K562 (cell line): ENCODE data around the gene NR1D1. TPM values are rescaled to one million over a fixed set of nuclear protein-coding genes. Genes with fewer than 3 reads are reported as not detected.

Experiments used
- ADNP ChIP-seq: fragments of 200-800 bp; sonication (Bioruptor generic); IDR thresholded peaks from 2 replicates; pipeline ENCODE4 v1.6.1; 2016; ENCODE audit warnings: missing genetic modification characterization, missing compliant biosample characterization
- CHD1 ChIP-seq: fragments of 200-600 bp; sonication (generic); IDR thresholded peaks from one replicate; pipeline ENCODE4 v1.6.1; 2012; ENCODE audit warnings: mild to moderate bottlenecking, moderate library complexity, low read length, inconsistent platforms
- EGR1 ChIP-seq: fragments of 450-650 bp; conservative IDR thresholded peaks from 2 replicates; pipeline ENCODE4 v1.6.1; 2017; ENCODE audit warnings: mild to moderate bottlenecking
- HNRNPL ChIP-seq: fragments of 200-400 bp; formaldehyde crosslinking; IDR thresholded peaks from 2 replicates; pipeline ENCODE4 v1.6.1; 2017; ENCODE audit warnings: low read depth, mild to moderate bottlenecking, low read length
- NONO ChIP-seq, 2 experiments: fragments of 200-400 bp in 1 of 2; fragments of 450-650 bp in 1 of 2; formaldehyde crosslinking in 1 of 2; IDR thresholded peaks; 2 replicates each; pipeline ENCODE4 v1.6.1; 2017; ENCODE audit warnings: low read depth in 2 of 2, mild to moderate bottlenecking in 2 of 2, moderate library complexity in 2 of 2, low read length in 1 of 2
- PHF20 ChIP-seq: fragments of 450-650 bp; IDR thresholded peaks from 2 replicates; pipeline ENCODE4 v1.6.1; 2018; ENCODE audit not compliant: partially characterized antibody
- SIRT6 ChIP-seq: IDR thresholded peaks from one replicate; pipeline ENCODE4 v1.6.1; 2012; ENCODE audit warnings: low read depth, mild to moderate bottlenecking, control low read depth, inconsistent platforms, low read length, moderate library complexity
- SRSF7 ChIP-seq: fragments of 200-400 bp; formaldehyde crosslinking; optimal IDR thresholded peaks from 2 replicates; pipeline ENCODE3; 2017; ENCODE audit warnings: mild to moderate bottlenecking, low read depth, low read length
- TEAD2 ChIP-seq: fragments of 450-650 bp; IDR thresholded peaks from 2 replicates; pipeline ENCODE4 v1.6.1; 2016; ENCODE audit warnings: missing genetic modification characterization, control low read depth, missing compliant biosample characterization
- ZKSCAN3 ChIP-seq: fragments of 250-450 bp; sonication (Bioruptor Pico); IDR thresholded peaks from 2 replicates; pipeline ENCODE4 v1.4.0; 2020
- ZNF140 ChIP-seq: fragments of 250-450 bp; sonication (Bioruptor Pico); IDR thresholded peaks from 2 replicates; pipeline ENCODE4 v1.8.0; 2021; ENCODE audit warnings: moderate library complexity, mild to moderate bottlenecking, inconsistent platforms
- ZNF175 ChIP-seq: fragments of 200-800 bp; sonication (Bioruptor generic); IDR thresholded peaks from 2 replicates; pipeline ENCODE4 v1.6.1; 2016; ENCODE audit warnings: low read depth, mild to moderate bottlenecking, missing genetic modification characterization, missing compliant biosample characterization
- ZNF212 ChIP-seq: fragments of 450-650 bp; formaldehyde crosslinking; IDR thresholded peaks from 2 replicates; pipeline ENCODE4 v1.4.0; 2020; ENCODE audit warnings: mild to moderate bottlenecking
- polyA plus RNA-seq, 8 experiments: library from polyadenylated mRNA; depleted of rRNA in 4 of 8; stranded (reverse) in 5 of 8; unstranded in 3 of 8; fragments of >200 nt; fragmentation: Nextera tagmentation in 2 of 8; fragmentation: Illumina TruSeq in 1 of 8; extraction: Ambion mirVana in 2 of 8; extraction: Trizol in 1 of 8; gene quantifications; 2 replicates each; pipeline versions ENCODE4 v1.2.1 to v1.2.3, GENCODE V29; 2011 to 2014; ENCODE audit warnings: inconsistent platforms in 1 of 8, missing spikeins in 1 of 8
- total RNA-seq, 7 experiments: library from RNA; depleted of rRNA in 6 of 7; stranded (reverse); fragments of >200 nt in 6 of 7; fragmentation: Illumina TruSeq in 2 of 7; extraction: Trizol in 2 of 7; gene quantifications; 2 replicates each; pipeline versions ENCODE4 v1.2.1 to v1.2.3, GENCODE V29; 2011 to 2021; ENCODE audit warnings: low replicate concordance in 1 of 7
- TF ChIP-seq, protein P1 (sequence below), 3 experiments: IDR thresholded peaks in 2 of 3; conservative IDR thresholded peaks in 1 of 3; 2 replicates each; pipeline ENCODE4 v1.5.1; 2011 to 2012; ENCODE audit warnings: low read length in 3 of 3, mild to moderate bottlenecking in 3 of 3, control low read depth in 2 of 3, improper control_type of control experiment in 1 of 3, inconsistent platforms in 1 of 3, low read depth in 1 of 3, mixed read lengths in 1 of 3, moderate library complexity in 1 of 3; ENCODE audit not compliant: insufficient read depth in 2 of 3
- TF ChIP-seq, protein P2 (sequence below), 2 experiments: fragments of 450-650 bp; formaldehyde crosslinking in 1 of 2; IDR thresholded peaks; 2 replicates each; pipeline versions ENCODE4 v1.4.0 to v1.6.1; 2014 to 2020; ENCODE audit warnings: mild to moderate bottlenecking in 2 of 2, borderline replicate concordance in 1 of 2, low read depth in 1 of 2
- TF ChIP-seq, protein P3 (sequence below): sonication (generic); IDR thresholded peaks from 2 replicates; pipeline ENCODE4 v1.6.1; 2016

Gene NR1D1
- total and polyA plus RNA-seq, 9 of the 15 experiments (the other 6 are each of a cell fraction or from before 2014, with no cell fraction given) = 0.25 to 7.7 (median 0.65) TPM

DNA sequence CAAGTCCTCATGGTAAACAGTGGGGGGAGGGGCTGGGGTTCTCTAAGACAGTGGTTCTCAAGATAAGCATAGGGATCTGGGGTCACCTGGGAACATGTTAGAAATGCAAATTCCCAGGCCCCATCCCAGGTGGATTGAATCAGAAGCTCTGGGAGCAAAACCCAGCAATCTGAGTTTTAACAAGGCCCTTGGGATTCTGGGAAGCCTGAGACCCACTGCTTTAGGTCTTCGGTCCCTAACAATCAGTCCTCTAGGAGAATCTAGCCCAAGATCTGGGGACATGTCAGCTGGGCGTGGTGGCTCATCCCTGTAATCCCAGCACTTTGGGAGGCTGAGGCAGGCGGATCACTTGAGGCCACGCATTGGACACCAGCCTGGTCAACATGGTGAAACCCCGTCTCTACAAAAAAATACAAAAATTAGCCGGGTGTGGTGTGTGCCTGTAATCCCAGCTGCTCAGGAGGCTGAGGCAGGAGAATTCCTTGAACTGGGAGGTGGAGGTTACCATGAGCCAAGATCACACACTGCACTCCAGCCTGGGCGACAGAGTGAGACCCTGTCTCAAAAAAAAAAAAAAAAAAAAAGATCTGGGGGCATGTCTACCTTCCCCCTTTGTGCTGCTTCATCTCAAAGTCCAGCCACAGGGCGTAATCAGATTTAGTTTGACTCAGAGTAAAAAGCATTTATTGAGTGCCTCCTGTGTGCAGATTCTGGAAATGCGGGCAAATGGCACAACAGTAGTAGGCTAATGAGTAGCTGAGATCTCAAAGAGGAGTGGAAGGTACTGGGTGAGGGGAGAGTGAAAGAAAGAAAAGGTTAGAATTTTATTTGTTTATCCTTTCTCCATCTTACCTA lies 8.8 kb upstream of the NR1D1 start (continued):
- TF ChIP-seq ADNP (peak; percentile 36), NONO (IDR thresholded peaks at IDR 0.05; ENCODE audit: low read depth in 2 of 2, low read length in 1 of 2) (no peak), EGR1 (no peak), SIRT6 (no peak), TEAD2 (tag) (no peak), CHD1 (no peak), ZNF212 (CRISPR knock-in tag) (no peak), ZNF140 (CRISPR knock-in tag) (no peak), ZKSCAN3 (no peak), SRSF7 (no peak), HNRNPL (no peak), ZNF175 (CRISPR knock-in tag) (0 out of 2 replicates have a peak, but pooled peaks have one; percentile 51), PHF20 (no peak)
- TF ChIP-seq, protein P1, sequence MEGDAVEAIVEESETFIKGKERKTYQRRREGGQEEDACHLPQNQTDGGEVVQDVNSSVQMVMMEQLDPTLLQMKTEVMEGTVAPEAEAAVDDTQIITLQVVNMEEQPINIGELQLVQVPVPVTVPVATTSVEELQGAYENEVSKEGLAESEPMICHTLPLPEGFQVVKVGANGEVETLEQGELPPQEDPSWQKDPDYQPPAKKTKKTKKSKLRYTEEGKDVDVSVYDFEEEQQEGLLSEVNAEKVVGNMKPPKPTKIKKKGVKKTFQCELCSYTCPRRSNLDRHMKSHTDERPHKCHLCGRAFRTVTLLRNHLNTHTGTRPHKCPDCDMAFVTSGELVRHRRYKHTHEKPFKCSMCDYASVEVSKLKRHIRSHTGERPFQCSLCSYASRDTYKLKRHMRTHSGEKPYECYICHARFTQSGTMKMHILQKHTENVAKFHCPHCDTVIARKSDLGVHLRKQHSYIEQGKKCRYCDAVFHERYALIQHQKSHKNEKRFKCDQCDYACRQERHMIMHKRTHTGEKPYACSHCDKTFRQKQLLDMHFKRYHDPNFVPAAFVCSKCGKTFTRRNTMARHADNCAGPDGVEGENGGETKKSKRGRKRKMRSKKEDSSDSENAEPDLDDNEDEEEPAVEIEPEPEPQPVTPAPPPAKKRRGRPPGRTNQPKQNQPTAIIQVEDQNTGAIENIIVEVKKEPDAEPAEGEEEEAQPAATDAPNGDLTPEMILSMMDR (IDR thresholded peaks at IDR 0.05 in 2 of 3, conservative IDR thresholded peaks at IDR 0.05 in 1 of 3; ENCODE audit: insufficient read depth in 2 of 3, low read depth in 1 of 3, low read length in 3 of 3) = peak; percentile 40 to 48 (median 46); a peak in 5 of 6 replicates
- TF ChIP-seq, protein P2, sequence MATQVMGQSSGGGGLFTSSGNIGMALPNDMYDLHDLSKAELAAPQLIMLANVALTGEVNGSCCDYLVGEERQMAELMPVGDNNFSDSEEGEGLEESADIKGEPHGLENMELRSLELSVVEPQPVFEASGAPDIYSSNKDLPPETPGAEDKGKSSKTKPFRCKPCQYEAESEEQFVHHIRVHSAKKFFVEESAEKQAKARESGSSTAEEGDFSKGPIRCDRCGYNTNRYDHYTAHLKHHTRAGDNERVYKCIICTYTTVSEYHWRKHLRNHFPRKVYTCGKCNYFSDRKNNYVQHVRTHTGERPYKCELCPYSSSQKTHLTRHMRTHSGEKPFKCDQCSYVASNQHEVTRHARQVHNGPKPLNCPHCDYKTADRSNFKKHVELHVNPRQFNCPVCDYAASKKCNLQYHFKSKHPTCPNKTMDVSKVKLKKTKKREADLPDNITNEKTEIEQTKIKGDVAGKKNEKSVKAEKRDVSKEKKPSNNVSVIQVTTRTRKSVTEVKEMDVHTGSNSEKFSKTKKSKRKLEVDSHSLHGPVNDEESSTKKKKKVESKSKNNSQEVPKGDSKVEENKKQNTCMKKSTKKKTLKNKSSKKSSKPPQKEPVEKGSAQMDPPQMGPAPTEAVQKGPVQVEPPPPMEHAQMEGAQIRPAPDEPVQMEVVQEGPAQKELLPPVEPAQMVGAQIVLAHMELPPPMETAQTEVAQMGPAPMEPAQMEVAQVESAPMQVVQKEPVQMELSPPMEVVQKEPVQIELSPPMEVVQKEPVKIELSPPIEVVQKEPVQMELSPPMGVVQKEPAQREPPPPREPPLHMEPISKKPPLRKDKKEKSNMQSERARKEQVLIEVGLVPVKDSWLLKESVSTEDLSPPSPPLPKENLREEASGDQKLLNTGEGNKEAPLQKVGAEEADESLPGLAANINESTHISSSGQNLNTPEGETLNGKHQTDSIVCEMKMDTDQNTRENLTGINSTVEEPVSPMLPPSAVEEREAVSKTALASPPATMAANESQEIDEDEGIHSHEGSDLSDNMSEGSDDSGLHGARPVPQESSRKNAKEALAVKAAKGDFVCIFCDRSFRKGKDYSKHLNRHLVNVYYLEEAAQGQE (IDR thresholded peaks at IDR 0.05; ENCODE audit: borderline replicate concordance) = peak; percentile 25; the same call in 1 of the 2 replicates
- TF ChIP-seq, protein P2 (CRISPR knock-in tag; IDR thresholded peaks at IDR 0.05; ENCODE audit: low read depth) = no peak
- TF ChIP-seq, protein P3, sequence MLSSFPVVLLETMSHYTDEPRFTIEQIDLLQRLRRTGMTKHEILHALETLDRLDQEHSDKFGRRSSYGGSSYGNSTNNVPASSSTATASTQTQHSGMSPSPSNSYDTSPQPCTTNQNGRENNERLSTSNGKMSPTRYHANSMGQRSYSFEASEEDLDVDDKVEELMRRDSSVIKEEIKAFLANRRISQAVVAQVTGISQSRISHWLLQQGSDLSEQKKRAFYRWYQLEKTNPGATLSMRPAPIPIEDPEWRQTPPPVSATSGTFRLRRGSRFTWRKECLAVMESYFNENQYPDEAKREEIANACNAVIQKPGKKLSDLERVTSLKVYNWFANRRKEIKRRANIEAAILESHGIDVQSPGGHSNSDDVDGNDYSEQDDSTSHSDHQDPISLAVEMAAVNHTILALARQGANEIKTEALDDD = no peak
